ENCODE measurements around the gene MPC1.
A peak's percentile ranks its signal among the peaks of the same experiment; 100 is the strongest.

The MPC1 gene

GRCh38 chr6:166382933-166383801 is at the start of gene MPC1:
TSS of gene MPC1 (minus strand) at chr6:166382940. CDS start at chr6:166382876, 64 bp downstream.
- Histone ChIP-seq H3K27me3 (ENCODE audit: control insufficient read depth in 1 of 2, insufficient read depth in 2 of 2, low read length in 2 of 2) (no peaks in the 10 kb centered on the region), H3K27ac (ENCODE audit: low read length) (peak within 1 kb of the TSS; percentile 91), H3K36me3 (ENCODE audit: control insufficient read depth in 2 of 2, insufficient read depth in 2 of 2, low read length in 2 of 2) (no peaks in the 10 kb centered on the region), H3K9me3 (ENCODE audit: control insufficient read depth in 2 of 2, low read length in 2 of 2) (no peaks in the 10 kb centered on the region), H3K4me1 (ENCODE audit: control insufficient read depth, insufficient read depth, low read length) (peaks cover 7% of the 10 kb centered on the region), H3K4me3 (ENCODE audit: low read length in 2 of 2) (peak within 1 kb of the TSS; percentile 95 to 97), H3K9ac (ENCODE audit: low read length in 2 of 2) (peak within 1 kb of the TSS; percentile 78 to 86)

GRCh38 chr6:166430269-166430668 is 47.5 kb upstream of the MPC1 start:
- no peaks in the 10 kb centered on the region for H3K27me3 ChIP-seq (ENCODE audit: control insufficient read depth in 1 of 2, insufficient read depth in 2 of 2, low read length in 2 of 2)
- H3K27ac ChIP-seq (ENCODE audit: low read length), result no peak overlapping the region
- H3K4me3 ChIP-seq (ENCODE audit: low read length in 2 of 2), result no peak overlapping the region
- H3K4me1 ChIP-seq (ENCODE audit: control insufficient read depth, insufficient read depth, low read length), result no peaks in the 10 kb centered on the region
- H3K9ac ChIP-seq (ENCODE audit: low read length in 2 of 2), result no peak overlapping the region
- no peaks in the 10 kb centered on the region for H3K9me3 ChIP-seq (ENCODE audit: control insufficient read depth in 2 of 2, low read length in 2 of 2)
- H3K36me3 ChIP-seq (ENCODE audit: control insufficient read depth in 2 of 2, insufficient read depth in 2 of 2, low read length in 2 of 2), result peaks cover 4 to 8% of the 10 kb centered on the region in 2 donors

GRCh38 chr6:166424431-166424830 is 41.7 kb upstream of the MPC1 start:
- Histone ChIP-seq H3K9ac (ENCODE audit: low read length in 2 of 2) (no peak overlapping the region), H3K36me3 (ENCODE audit: control insufficient read depth in 2 of 2, insufficient read depth in 2 of 2, low read length in 2 of 2) (peaks cover 4 to 20% of the 10 kb centered on the region in 2 donors), H3K4me1 (ENCODE audit: control insufficient read depth, insufficient read depth, low read length) (no peaks in the 10 kb centered on the region)

GRCh38 chr6:166423781-166424180 is 41.0 kb upstream of the MPC1 start:
- peaks cover 4 to 22% of the 10 kb centered on the region in 2 donors for H3K36me3 ChIP-seq (ENCODE audit: control insufficient read depth in 2 of 2, insufficient read depth in 2 of 2, low read length in 2 of 2)
- H3K4me1 ChIP-seq (ENCODE audit: control insufficient read depth, insufficient read depth, low read length), result no peaks in the 10 kb centered on the region
- no peaks in the 10 kb centered on the region for H3K27me3 ChIP-seq (ENCODE audit: control insufficient read depth in 1 of 2, insufficient read depth in 2 of 2, low read length in 2 of 2)
- H3K9ac ChIP-seq (ENCODE audit: low read length in 2 of 2), result no peak overlapping the region
- H3K4me3 ChIP-seq (ENCODE audit: low read length in 2 of 2), result no peak overlapping the region
- no peaks in the 10 kb centered on the region for H3K9me3 ChIP-seq (ENCODE audit: control insufficient read depth in 2 of 2, low read length in 2 of 2)
- no peak overlapping the region for H3K27ac ChIP-seq (ENCODE audit: low read length)

More at GRCh38 chr6:166424431-166424830, 41.7 kb upstream of the MPC1 start:
- H3K9me3 ChIP-seq (ENCODE audit: control insufficient read depth in 2 of 2, low read length in 2 of 2), result no peaks in the 10 kb centered on the region
- no peak overlapping the region for H3K4me3 ChIP-seq (ENCODE audit: low read length in 2 of 2)
- no peak overlapping the region for H3K27ac ChIP-seq (ENCODE audit: low read length)
- no peaks in the 10 kb centered on the region for H3K27me3 ChIP-seq (ENCODE audit: control insufficient read depth in 1 of 2, insufficient read depth in 2 of 2, low read length in 2 of 2)

- H3K4me1 ChIP-seq (ENCODE audit: control insufficient read depth, insufficient read depth, low read length), result no peaks in the 10 kb centered on the region
- H3K9ac ChIP-seq (ENCODE audit: low read length in 2 of 2), result no peak overlapping the region
- H3K9me3 ChIP-seq (ENCODE audit: control insufficient read depth in 2 of 2, low read length in 2 of 2), result no peaks in the 10 kb centered on the region
- H3K27ac ChIP-seq (ENCODE audit: low read length), result no peak overlapping the region
- peaks cover 4 to 28% of the 10 kb centered on the region in 2 donors for H3K36me3 ChIP-seq (ENCODE audit: control insufficient read depth in 2 of 2, insufficient read depth in 2 of 2, low read length in 2 of 2)
- H3K27me3 ChIP-seq (ENCODE audit: control insufficient read depth in 1 of 2, insufficient read depth in 2 of 2, low read length in 2 of 2), result no peaks in the 10 kb centered on the region
- H3K4me3 ChIP-seq (ENCODE audit: low read length in 2 of 2), result no peak overlapping the region
These were observed 40.5 kb upstream of the MPC1 start for GRCh38 chr6:166423051-166423745.

- H3K27me3 ChIP-seq (ENCODE audit: control insufficient read depth in 1 of 2, insufficient read depth in 2 of 2, low read length in 2 of 2), result no peaks in the 10 kb centered on the region
- H3K9ac ChIP-seq (ENCODE audit: low read length in 2 of 2), result no peak overlapping the region
- no peaks in the 10 kb centered on the region for H3K4me1 ChIP-seq (ENCODE audit: control insufficient read depth, insufficient read depth, low read length)
- no peak overlapping the region for H3K27ac ChIP-seq (ENCODE audit: low read length)
- H3K4me3 ChIP-seq (ENCODE audit: low read length in 2 of 2), result no peak overlapping the region
- peaks cover 4 to 29% of the 10 kb centered on the region in 2 donors for H3K36me3 ChIP-seq (ENCODE audit: control insufficient read depth in 2 of 2, insufficient read depth in 2 of 2, low read length in 2 of 2)
- no peaks in the 10 kb centered on the region for H3K9me3 ChIP-seq (ENCODE audit: control insufficient read depth in 2 of 2, low read length in 2 of 2)
These were observed 39.6 kb upstream of the MPC1 start for GRCh38 chr6:166422201-166422940.

GRCh38 chr6:166420351-166420750 is 37.6 kb upstream of the MPC1 start:
- Histone ChIP-seq H3K9me3 (ENCODE audit: control insufficient read depth in 2 of 2, low read length in 2 of 2) (no peaks in the 10 kb centered on the region), H3K9ac (ENCODE audit: low read length in 2 of 2) (no peak overlapping the region), H3K27me3 (ENCODE audit: control insufficient read depth in 1 of 2, insufficient read depth in 2 of 2, low read length in 2 of 2) (no peaks in the 10 kb centered on the region), H3K36me3 (ENCODE audit: control insufficient read depth in 2 of 2, insufficient read depth in 2 of 2, low read length in 2 of 2) (peaks cover 4 to 32% of the 10 kb centered on the region in 2 donors), H3K27ac (ENCODE audit: low read length) (no peak overlapping the region), H3K4me3 (ENCODE audit: low read length in 2 of 2) (no peak overlapping the region), H3K4me1 (ENCODE audit: control insufficient read depth, insufficient read depth, low read length) (no peaks in the 10 kb centered on the region)

- Histone ChIP-seq H3K36me3 (ENCODE audit: control insufficient read depth in 2 of 2, insufficient read depth in 2 of 2, low read length in 2 of 2) (peaks cover 4 to 32% of the 10 kb centered on the region in 2 donors), H3K27me3 (ENCODE audit: control insufficient read depth in 1 of 2, insufficient read depth in 2 of 2, low read length in 2 of 2) (no peaks in the 10 kb centered on the region), H3K9me3 (ENCODE audit: control insufficient read depth in 2 of 2, low read length in 2 of 2) (no peaks in the 10 kb centered on the region), H3K27ac (ENCODE audit: low read length) (no peak overlapping the region), H3K4me3 (ENCODE audit: low read length in 2 of 2) (no peak overlapping the region), H3K4me1 (ENCODE audit: control insufficient read depth, insufficient read depth, low read length) (no peaks in the 10 kb centered on the region), H3K9ac (ENCODE audit: low read length in 2 of 2) (no peak overlapping the region)
These were observed 37.0 kb upstream of the MPC1 start for GRCh38 chr6:166419717-166420116.

GRCh38 chr6:166419286-166419685 is 36.5 kb upstream of the MPC1 start:
- Histone ChIP-seq H3K9ac (ENCODE audit: low read length in 2 of 2) (no peak overlapping the region), H3K27me3 (ENCODE audit: control insufficient read depth in 1 of 2, insufficient read depth in 2 of 2, low read length in 2 of 2) (no peaks in the 10 kb centered on the region), H3K9me3 (ENCODE audit: control insufficient read depth in 2 of 2, low read length in 2 of 2) (no peaks in the 10 kb centered on the region), H3K4me1 (ENCODE audit: control insufficient read depth, insufficient read depth, low read length) (no peaks in the 10 kb centered on the region), H3K27ac (ENCODE audit: low read length) (no peak overlapping the region), H3K4me3 (ENCODE audit: low read length in 2 of 2) (no peak overlapping the region), H3K36me3 (ENCODE audit: control insufficient read depth in 2 of 2, insufficient read depth in 2 of 2, low read length in 2 of 2) (peaks cover 8 to 32% of the 10 kb centered on the region in 2 donors)

GRCh38 chr6:166418691-166419143 is 36.0 kb upstream of the MPC1 start:
- H3K4me1 ChIP-seq (ENCODE audit: control insufficient read depth, insufficient read depth, low read length), result no peaks in the 10 kb centered on the region
- H3K9me3 ChIP-seq (ENCODE audit: control insufficient read depth in 2 of 2, low read length in 2 of 2), result no peaks in the 10 kb centered on the region
- no peak overlapping the region for H3K9ac ChIP-seq (ENCODE audit: low read length in 2 of 2)
- no peak overlapping the region for H3K27ac ChIP-seq (ENCODE audit: low read length)
- H3K4me3 ChIP-seq (ENCODE audit: low read length in 2 of 2), result no peak overlapping the region
- H3K36me3 ChIP-seq (ENCODE audit: control insufficient read depth in 2 of 2, insufficient read depth in 2 of 2, low read length in 2 of 2), result peaks cover 8 to 32% of the 10 kb centered on the region in 2 donors
- H3K27me3 ChIP-seq (ENCODE audit: control insufficient read depth in 1 of 2, insufficient read depth in 2 of 2, low read length in 2 of 2), result no peaks in the 10 kb centered on the region

Data from stomach smooth muscle (tissue), 2 donors.